ENCODE measurements around the gene HOXC5.

The HOXC5 gene

DNA sequence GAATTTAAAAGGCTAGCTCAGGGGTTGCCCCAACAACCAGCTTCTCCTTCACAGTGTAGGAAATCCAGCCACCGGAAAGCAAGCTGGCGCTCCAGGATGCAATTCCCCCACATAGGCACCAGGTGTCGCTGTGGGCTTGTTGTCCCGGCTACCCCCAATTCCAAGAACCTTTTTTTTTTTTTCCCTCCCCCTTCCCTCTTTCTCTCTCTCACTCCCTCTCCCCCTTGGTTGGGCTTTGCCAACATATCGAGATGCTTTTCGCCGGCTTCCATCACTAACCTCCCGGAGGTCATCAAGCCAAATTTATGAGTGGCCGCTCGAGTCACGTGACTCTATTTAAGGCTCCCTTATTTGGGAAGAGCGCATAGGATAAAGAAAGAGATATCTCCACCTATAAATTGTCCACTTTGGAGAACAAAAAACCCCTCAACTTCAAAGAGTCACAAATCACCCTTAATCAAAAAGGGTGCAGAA is at the start of gene HOXC5:
Gene HOXC5, plus strand, starts transcription at position 424 of the 474 bp plus-strand sequence. CDS start 73 bp downstream, outside the sequence.
- intact Hi-C loops (cut with DNase I): no loop called here
- peak in 38 of 42 donors; percentile 8 to 77 (median 48) for DNase-seq

GRCh38 chr12:53983568-53983949 is 49.3 kb upstream of the HOXC5 start:
- DNase-seq: no peak
- intact Hi-C loops (cut with DNase I): no loop called here

- DNase-seq: no peak
- intact Hi-C loops (cut with DNase I): no loop called here
Observed at GRCh38 chr12:53983950-53984572, 48.8 kb upstream of the HOXC5 start.

- intact Hi-C loops (cut with DNase I): no loop called here
- DNase-seq: peak; percentile 12 to 81 (median 48)
Observed at GRCh38 chr12:53984901-53985691, 47.8 kb upstream of the HOXC5 start, which contains the start of gene HOXC10. Gene HOXC10 (plus strand): TSS chr12:53985146. CDS start chr12:53985260, 114 bp downstream.

- intact Hi-C loops (cut with DNase I): no loop called here
- no peak for DNase-seq
Observed at GRCh38 chr12:53985692-53985993, 47.2 kb upstream of the HOXC5 start.

GRCh38 chr12:53985994-53986685 is 46.7 kb upstream of the HOXC5 start:
- intact Hi-C loops (cut with DNase I): no loop called here
- no peak for DNase-seq

DNA sequence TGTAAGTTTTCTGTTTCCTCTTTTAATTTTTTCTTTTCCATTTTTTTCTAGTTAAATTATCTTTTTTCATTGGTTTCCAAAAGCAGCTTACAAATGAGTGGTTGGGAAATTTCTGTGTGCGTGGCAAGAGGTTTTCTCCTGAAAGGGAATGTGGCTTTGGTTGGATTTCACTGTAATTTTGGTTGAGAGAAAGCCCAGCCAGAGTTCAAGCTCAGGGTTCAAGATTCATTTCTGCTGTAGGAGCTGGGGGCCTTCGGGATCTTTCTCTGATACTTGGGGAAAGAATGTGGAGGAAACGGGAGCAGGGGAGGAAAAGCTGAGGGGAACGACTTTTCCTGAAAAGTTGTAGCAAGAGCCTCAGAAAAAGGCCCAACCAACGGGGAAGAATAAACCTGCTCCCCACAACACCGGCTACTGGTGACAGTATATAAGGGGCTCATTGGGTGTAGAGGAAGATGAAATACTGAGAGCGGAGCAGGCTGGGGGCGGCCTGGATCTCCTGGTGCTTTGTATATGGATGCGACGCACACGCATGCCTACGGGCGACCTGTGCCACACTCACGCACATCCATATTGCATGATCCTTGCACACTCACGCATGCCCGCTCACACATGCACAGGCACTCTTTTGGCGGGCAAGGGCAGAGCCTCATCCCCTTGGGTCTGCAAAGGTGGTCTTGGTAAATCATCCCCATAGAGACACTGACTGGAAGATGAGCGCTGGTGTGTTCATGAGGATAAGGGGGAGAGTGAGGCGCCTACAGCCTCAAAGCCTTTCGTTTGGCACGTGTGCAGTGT is 46.0 kb upstream of the HOXC5 start:
- intact Hi-C loops (cut with DNase I): no loop called here
- no peak for DNase-seq

GRCh38 chr12:53987787-53988230 is 45.0 kb upstream of the HOXC5 start:
- no peak for DNase-seq

GRCh38 chr12:53988541-53989226 is 44.2 kb upstream of the HOXC5 start:
- intact Hi-C loops (cut with DNase I): no loop called here
- DNase-seq: no peak

More at GRCh38 chr12:53987787-53988230, 45.0 kb upstream of the HOXC5 start:
- intact Hi-C loops (cut with DNase I): no loop called here

- intact Hi-C loops (cut with DNase I): no loop called here
- DNase-seq: peak in 30 of 42 donors; percentile 15 to 70 (median 38)
Observed at GRCh38 chr12:53989227-53990113, 43.4 kb upstream of the HOXC5 start.

DNA sequence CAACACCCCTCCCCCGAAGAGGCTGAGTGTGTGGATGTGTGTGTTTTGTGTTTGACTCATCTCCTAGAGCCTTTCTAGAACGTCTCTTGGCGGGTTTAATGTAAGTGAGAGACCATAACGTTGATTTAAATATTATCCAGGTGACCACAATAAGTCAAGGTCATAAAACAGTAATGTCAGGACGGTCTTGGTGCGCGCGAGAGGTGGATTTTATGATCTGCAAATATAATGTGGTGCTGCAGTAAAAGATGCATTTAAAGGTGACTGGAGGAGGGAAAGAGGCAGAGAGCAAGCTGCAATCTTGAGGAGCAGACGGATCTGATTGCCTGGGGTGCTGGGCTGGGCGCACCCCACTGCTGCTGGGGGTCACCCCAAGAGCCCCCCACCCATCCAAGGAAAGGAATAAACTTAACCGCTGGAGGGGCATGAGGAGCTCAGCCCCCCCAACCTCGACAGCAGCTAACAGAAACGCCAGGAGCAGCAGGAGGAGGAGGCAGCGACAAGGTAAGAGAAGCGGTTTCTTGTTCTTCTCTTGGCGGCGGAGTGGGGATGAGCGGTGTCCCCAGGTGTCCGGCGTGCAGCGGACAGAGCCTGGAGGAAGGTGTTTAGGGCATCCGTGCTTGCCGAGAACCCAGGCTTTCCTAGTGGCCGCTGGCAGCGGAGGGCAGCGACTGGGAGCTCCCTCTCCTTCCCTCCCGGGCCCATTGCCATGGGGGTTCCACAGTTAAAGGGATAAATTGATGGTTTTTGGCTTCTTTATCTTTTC is 42.4 kb upstream of the HOXC5 start:
- intact Hi-C loops (cut with DNase I): no loop called here
- DNase-seq: no peak

GRCh38 chr12:53991077-53991460 is 41.8 kb upstream of the HOXC5 start:
- DNase-seq: no peak
- intact Hi-C loops (cut with DNase I): no loop called here

DNA sequence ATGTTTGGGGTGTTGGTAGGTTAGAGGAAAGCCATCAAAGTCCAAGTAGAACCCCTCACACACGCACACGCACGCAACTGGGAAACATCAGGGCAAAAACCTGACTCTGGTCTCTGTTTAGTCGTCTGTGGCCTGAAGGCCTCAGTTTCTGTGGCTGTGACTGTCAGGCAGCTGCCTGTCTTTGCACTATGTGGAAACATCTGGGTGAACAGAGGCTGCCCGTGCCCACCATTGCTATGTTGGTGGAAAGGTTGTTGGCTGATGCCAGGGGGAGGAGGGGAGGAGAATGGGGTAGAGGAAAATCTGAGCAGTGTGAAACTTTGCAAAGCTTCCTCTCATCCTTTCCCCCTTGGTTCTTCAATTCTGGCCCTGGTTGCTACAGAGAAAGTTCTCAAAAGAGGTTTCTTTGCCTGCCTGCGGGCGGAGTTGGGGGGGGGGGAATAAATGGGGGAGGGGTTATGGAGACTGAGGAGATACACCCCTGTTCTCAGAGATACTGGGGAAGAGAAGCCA is 40.4 kb upstream of the HOXC5 start:
- DNase-seq: no peak
- intact Hi-C loops (cut with DNase I): no loop called here

- intact Hi-C loops (cut with DNase I): no loop called here
- no peak for DNase-seq
Observed at GRCh38 chr12:53993162-53994008, 39.5 kb upstream of the HOXC5 start.

DNA sequence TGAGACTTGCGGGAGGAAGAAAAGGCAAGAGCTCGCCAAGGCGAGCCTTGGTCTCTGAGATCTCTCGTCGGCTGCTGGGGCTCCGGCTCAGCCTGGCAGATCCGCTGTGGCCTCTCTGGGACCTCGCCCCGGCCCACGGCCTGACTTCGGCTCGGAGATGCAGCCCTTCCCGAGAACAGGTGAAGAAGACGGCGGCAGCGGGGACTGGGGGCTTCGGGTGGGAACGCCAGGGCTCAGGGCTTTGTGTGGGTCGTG is 38.9 kb upstream of the HOXC5 start:
- intact Hi-C loops (cut with DNase I): no loop called here

More for the DNA sequence above, 38.9 kb upstream of the HOXC5 start:
- DNase-seq: no peak
